Mesothelial cell of epicardium (in vitro differentiated cells): Measurements from ENCODE around the gene ZDHHC22. TPM values are rescaled to one million over a fixed set of nuclear protein-coding genes. Genes with fewer than 3 reads are reported as not detected.
A peak's percentile ranks its signal among the peaks of the same experiment; 100 is the strongest.

ENCODE experiments used
- DNase-seq, 2 experiments: peaks; one replicate each; pipeline ENCODE4 v3.0.0; 2021; ENCODE audit warnings: low spot score in 2 of 2; ENCODE audit not compliant: unreplicated experiment in 2 of 2
- H3K27ac Mint-ChIP-seq: 2 replicates; pipeline ENCODE4 v1.8.0; 2021; ENCODE audit warnings: mixed read lengths
- H3K27me3 Mint-ChIP-seq: 2 replicates; pipeline ENCODE4 v1.8.0; 2021; ENCODE audit warnings: low read depth, mixed read lengths
- H3K36me3 Mint-ChIP-seq: 2 replicates; pipeline ENCODE4 v1.8.0; 2021; ENCODE audit warnings: mixed read lengths
- H3K4me1 Mint-ChIP-seq: 2 replicates; pipeline ENCODE4 v1.8.0; 2021; ENCODE audit warnings: mixed read lengths
- H3K4me3 Mint-ChIP-seq: 2 replicates; pipeline ENCODE4 v1.8.0; 2021; ENCODE audit warnings: mild to moderate bottlenecking, moderate library complexity, mixed read lengths
- H3K9me3 Mint-ChIP-seq: 2 replicates; pipeline ENCODE4 v1.8.0; 2021; ENCODE audit warnings: mixed read lengths
- total RNA-seq: library from RNA; stranded (reverse); gene quantifications from 3 replicates; pipeline ENCODE4 v1.2.1, GENCODE V29; 2021
- TF ChIP-seq, protein P1 (sequence below): fragments of 200-600 bp; sonication (generic); IDR thresholded peaks from one replicate; pipeline ENCODE4 v1.5.0; 2021; ENCODE audit warnings: antibody characterized with exemption; ENCODE audit not compliant: unreplicated experiment

ZDHHC22 gene
- total RNA-seq, 1 donor from 2014 or later: not detected

DNA sequence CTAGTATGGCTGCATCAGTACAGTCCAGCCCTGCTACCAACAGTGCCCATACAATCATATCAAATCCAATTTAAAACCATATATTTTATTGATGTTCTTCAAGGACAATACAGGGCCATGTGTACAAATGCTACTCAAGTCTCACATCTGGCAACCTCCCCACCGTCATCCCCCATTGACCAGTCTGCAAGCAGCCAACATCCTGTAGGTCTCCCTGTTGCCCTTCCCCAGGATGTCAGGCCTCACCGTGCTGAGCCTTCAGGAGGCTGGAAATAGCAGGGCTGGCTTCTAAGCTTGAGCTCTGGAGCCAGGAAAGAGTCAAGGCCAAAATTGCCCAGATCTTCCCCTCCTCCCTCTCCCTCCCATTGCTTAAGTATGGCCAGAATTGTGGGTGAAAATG, 10.4 kb downstream of the ZDHHC22 start:
- H3K27me3 Mint-ChIP-seq: peaks cover 96% of the 10 kb centered on the region
- no peak for DNase-seq

GRCh38 chr14:77130386-77130785, 11.2 kb downstream of the ZDHHC22 start:
- TF ChIP-seq, protein P1, sequence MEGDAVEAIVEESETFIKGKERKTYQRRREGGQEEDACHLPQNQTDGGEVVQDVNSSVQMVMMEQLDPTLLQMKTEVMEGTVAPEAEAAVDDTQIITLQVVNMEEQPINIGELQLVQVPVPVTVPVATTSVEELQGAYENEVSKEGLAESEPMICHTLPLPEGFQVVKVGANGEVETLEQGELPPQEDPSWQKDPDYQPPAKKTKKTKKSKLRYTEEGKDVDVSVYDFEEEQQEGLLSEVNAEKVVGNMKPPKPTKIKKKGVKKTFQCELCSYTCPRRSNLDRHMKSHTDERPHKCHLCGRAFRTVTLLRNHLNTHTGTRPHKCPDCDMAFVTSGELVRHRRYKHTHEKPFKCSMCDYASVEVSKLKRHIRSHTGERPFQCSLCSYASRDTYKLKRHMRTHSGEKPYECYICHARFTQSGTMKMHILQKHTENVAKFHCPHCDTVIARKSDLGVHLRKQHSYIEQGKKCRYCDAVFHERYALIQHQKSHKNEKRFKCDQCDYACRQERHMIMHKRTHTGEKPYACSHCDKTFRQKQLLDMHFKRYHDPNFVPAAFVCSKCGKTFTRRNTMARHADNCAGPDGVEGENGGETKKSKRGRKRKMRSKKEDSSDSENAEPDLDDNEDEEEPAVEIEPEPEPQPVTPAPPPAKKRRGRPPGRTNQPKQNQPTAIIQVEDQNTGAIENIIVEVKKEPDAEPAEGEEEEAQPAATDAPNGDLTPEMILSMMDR: no peak
- Mint-ChIP-seq H3K9me3 (no peaks in the 10 kb centered on the region), H3K36me3 (no peaks in the 10 kb centered on the region), H3K4me3 (no peak overlapping the region), H3K4me1 (peaks cover 10% of the 10 kb centered on the region), H3K27me3 (peaks cover 96% of the 10 kb centered on the region), H3K27ac (no peak overlapping the region)
- no peak for DNase-seq

More for the DNA sequence above, 10.4 kb downstream of the ZDHHC22 start:
- H3K27ac Mint-ChIP-seq: no peak overlapping the region
- H3K4me3 Mint-ChIP-seq: no peak overlapping the region
- no peaks in the 10 kb centered on the region for H3K36me3 Mint-ChIP-seq
- TF ChIP-seq, protein P1: no peak
- peaks cover 8% of the 10 kb centered on the region for H3K4me1 Mint-ChIP-seq
- H3K9me3 Mint-ChIP-seq: no peaks in the 10 kb centered on the region

GRCh38 chr14:77128414-77128891, 13.1 kb downstream of the ZDHHC22 start:
- TF ChIP-seq, protein P1: no peak
- peaks cover 94% of the 10 kb centered on the region for H3K27me3 Mint-ChIP-seq
- peaks cover 21% of the 10 kb centered on the region for H3K4me1 Mint-ChIP-seq
- H3K4me3 Mint-ChIP-seq: no peak overlapping the region
- DNase-seq: no peak
- H3K9me3 Mint-ChIP-seq: no peaks in the 10 kb centered on the region
- no peaks in the 10 kb centered on the region for H3K36me3 Mint-ChIP-seq
- H3K27ac Mint-ChIP-seq: peak overlapping the region; percentile 27

- H3K4me3 Mint-ChIP-seq: no peak overlapping the region
- H3K4me1 Mint-ChIP-seq: peaks cover 22% of the 10 kb centered on the region
- no peaks in the 10 kb centered on the region for H3K9me3 Mint-ChIP-seq
- no peak overlapping the region for H3K27ac Mint-ChIP-seq
- H3K36me3 Mint-ChIP-seq: no peaks in the 10 kb centered on the region
- DNase-seq: no peak
- H3K27me3 Mint-ChIP-seq: peaks cover 76% of the 10 kb centered on the region
- TF ChIP-seq, protein P1: no peak
These were observed 15.1 kb downstream of the ZDHHC22 start for GRCh38 chr14:77126461-77126990.

- H3K27ac Mint-ChIP-seq: no peak overlapping the region
- peaks cover 22% of the 10 kb centered on the region for H3K4me1 Mint-ChIP-seq
- TF ChIP-seq, protein P1: no peak
- peaks cover 71% of the 10 kb centered on the region for H3K27me3 Mint-ChIP-seq
- no peaks in the 10 kb centered on the region for H3K9me3 Mint-ChIP-seq
- peaks cover 1% of the 10 kb centered on the region for H3K36me3 Mint-ChIP-seq
- peak overlapping the region; percentile 66 for H3K4me3 Mint-ChIP-seq
- no peak for DNase-seq
These were observed 15.7 kb downstream of the ZDHHC22 start for GRCh38 chr14:77125823-77126325.
